ENCODE data around the gene UQCC3. TPM values are rescaled to one million over a fixed set of nuclear protein-coding genes. Genes with fewer than 3 reads are reported as not detected.
"Not testable (repeated sequence)": the region's sequence is repeated elsewhere in the genome, so short reads cannot be mapped to it uniquely, and the experiment has no call there.

UQCC3 gene
- total RNA-seq, 6 experiments from 2014 or later: 4.0 to 6.3 (median 5.3) TPM

GRCh38 chr11:62669420-62670161 lies 1.9 kb upstream of the UQCC3 start:
- 58% methylated on average over 4 of the region's 4 CpGs for WGBS (ENCODE audit: insufficient coverage, low coverage, low lambda C conversion rate, missing lambda C conversion rate)
- peak overlapping the region in 2 of 3 donors; percentile 27 to 55 for H3K27ac ChIP-seq
- TF ChIP-seq CTCF (IDR thresholded peaks at IDR 0.05) (no peak), POLR2A (IDR thresholded peaks at IDR 0.05) (no peak)

GRCh38 chr11:62671236-62671607 lies 251 bp upstream of the UQCC3 start:
- ATAC-seq: peak; percentile 18 to 39 (median 33)
- TF ChIP-seq CTCF (IDR thresholded peaks at IDR 0.05): no peak
- TF ChIP-seq POLR2A (IDR thresholded peaks at IDR 0.05): no peak
- Histone ChIP-seq H3K36me3 (peaks cover 0 to 19% (median 0%) of the 10 kb centered on the region in 4 donors), H3K27ac (peak overlapping the region; percentile 80 to 90 (median 87)), H3K4me3 (peak overlapping the region; percentile 80 to 97 (median 95)), H3K27me3 (no peaks in the 10 kb centered on the region), H3K4me1 (peaks cover 0 to 51% (median 18%) of the 10 kb centered on the region in 4 donors), H3K9me3 (no peaks in the 10 kb centered on the region)
- WGBS (ENCODE audit: insufficient coverage, low coverage, low lambda C conversion rate, missing lambda C conversion rate): 1% methylated on average over 16 of the region's 17 CpGs
- intact Hi-C loops (cut with DNase I): loop anchor here in 1 of 2 donors (10.0 kb wide), 1 partner anchor 56 kb away; the partner anchor contains the start of genes EML3 and ROM1
- DNase-seq: no peak

More at GRCh38 chr11:62669420-62670161, 1.9 kb upstream of the UQCC3 start:
- H3K4me3 ChIP-seq: no peak overlapping the region
- DNase-seq (peak; percentile 55 to 82 (median 80)), ATAC-seq (peak; percentile 35 to 56 (median 44))
- peaks cover 0 to 12% (median 0%) of the 10 kb centered on the region in 4 donors for H3K36me3 ChIP-seq
- no peaks in the 10 kb centered on the region for H3K9me3 ChIP-seq
- H3K4me1 ChIP-seq: peaks cover 0 to 57% (median 20%) of the 10 kb centered on the region in 4 donors
- no peaks in the 10 kb centered on the region for H3K27me3 ChIP-seq
- intact Hi-C loops (cut with DNase I): loop anchor here in 1 of 2 donors (10.0 kb wide), 1 partner anchor 55 kb away; the partner anchor contains the start of genes EML3 and ROM1

- no peak overlapping the region for H3K27ac ChIP-seq
- peaks cover 0 to 50% (median 18%) of the 10 kb centered on the region in 4 donors for H3K4me1 ChIP-seq
- peaks cover 0 to 26% (median 0%) of the 10 kb centered on the region in 4 donors for H3K36me3 ChIP-seq
- intact Hi-C loops (cut with DNase I): loop anchor here in 1 of 2 donors (10.0 kb wide), 1 partner anchor 58 kb away; the partner anchor contains the start of genes EML3 and ROM1
- TF ChIP-seq CTCF (IDR thresholded peaks at IDR 0.05) (no peak), POLR2A (IDR thresholded peaks at IDR 0.05) (no peak)
- H3K27me3 ChIP-seq: no peaks in the 10 kb centered on the region
- H3K9me3 ChIP-seq: no peaks in the 10 kb centered on the region
- 76% methylated on average over 2 of the region's 2 CpGs for WGBS (ENCODE audit: insufficient coverage, low coverage, low lambda C conversion rate, missing lambda C conversion rate)
- DNase-seq (no peak), ATAC-seq (no peak)
- H3K4me3 ChIP-seq: no peak overlapping the region
Measured at GRCh38 chr11:62673196-62673525, 1.7 kb downstream of the UQCC3 start.

GRCh38 chr11:62675415-62675814 lies 3.9 kb downstream of the UQCC3 start:
- DNase-seq, H3K4me3 ChIP-seq, H3K27ac ChIP-seq, H3K27me3 ChIP-seq, ATAC-seq, H3K9me3 ChIP-seq: not testable (repeated sequence)
- intact Hi-C loops (cut with DNase I): loop anchor here in 1 of 2 donors (10.0 kb wide), 1 partner anchor 61 kb away; the partner anchor contains the start of genes EML3 and ROM1
- H3K36me3 ChIP-seq: peaks cover 0 to 26% (median 0%) of the 10 kb centered on the region in 4 donors
- 84% methylated on average over 9 of the region's 10 CpGs for WGBS (ENCODE audit: insufficient coverage, low coverage, low lambda C conversion rate, missing lambda C conversion rate)
- H3K4me1 ChIP-seq: peaks cover 0 to 37% (median 15%) of the 10 kb centered on the region in 4 donors

DNA sequence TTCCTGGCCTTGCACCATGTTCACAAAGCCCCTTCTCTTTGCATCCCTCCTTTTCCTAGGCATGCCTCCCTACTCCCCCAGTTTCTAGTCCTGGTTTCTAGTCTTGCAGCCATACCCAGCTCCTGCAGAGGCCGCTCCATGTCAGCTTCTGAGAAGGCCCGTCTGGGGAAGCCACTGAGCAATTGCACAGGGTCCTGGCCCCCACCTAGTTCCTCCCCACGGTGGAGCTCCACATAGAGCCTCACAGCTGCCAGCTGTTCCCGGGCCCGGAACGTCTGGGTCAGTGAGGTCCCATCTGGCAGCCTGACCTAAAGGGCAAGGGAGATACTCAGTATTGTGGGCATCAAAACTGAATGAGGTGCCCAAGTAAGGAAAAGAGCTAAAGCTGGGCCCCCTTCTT lies 5.2 kb downstream of the UQCC3 start:
- WGBS (ENCODE audit: insufficient coverage, low coverage, low lambda C conversion rate, missing lambda C conversion rate): 28% methylated on average over 5 of the region's 6 CpGs
- peaks cover 0 to 26% (median 0%) of the 10 kb centered on the region in 4 donors for H3K36me3 ChIP-seq

More for the DNA sequence above, 5.2 kb downstream of the UQCC3 start:
- ATAC-seq (no peak), DNase-seq (no peak)
- H3K9me3 ChIP-seq: no peaks in the 10 kb centered on the region
- no peaks in the 10 kb centered on the region for H3K27me3 ChIP-seq
- no peak for TF ChIP-seq CTCF (IDR thresholded peaks at IDR 0.05)
- no peak for TF ChIP-seq POLR2A (IDR thresholded peaks at IDR 0.05)
- H3K27ac ChIP-seq: no peak overlapping the region
- H3K4me1 ChIP-seq: peaks cover 0 to 32% (median 13%) of the 10 kb centered on the region in 4 donors
- intact Hi-C loops (cut with DNase I): loop anchor here in 1 of 2 donors (10.0 kb wide), 1 partner anchor 62 kb away; the partner anchor contains the start of genes EML3 and ROM1
- H3K4me3 ChIP-seq: no peak overlapping the region
